ENCODE measurements around the gene SLC39A2. TPM values are rescaled to one million over a fixed set of nuclear protein-coding genes. Genes with fewer than 3 reads are reported as not detected.

The SLC39A2 gene
- total RNA-seq, 3 donors from 2014 or later, result 0.53 TPM; not detected in 2

- ATAC-seq (no peak), DNase-seq (no peak)
- H3K4me1 Mint-ChIP-seq (ENCODE audit: low read depth), result no peaks in the 10 kb centered on the region
- H3K9me3 Mint-ChIP-seq, result no peaks in the 10 kb centered on the region
- no peaks in the 10 kb centered on the region for H3K36me3 Mint-ChIP-seq (ENCODE audit: insufficient read depth)
- peaks cover 15% of the 10 kb centered on the region for H3K27me3 Mint-ChIP-seq (ENCODE audit: low read depth)
- H3K4me3 Mint-ChIP-seq, result no peak overlapping the region
These were observed 12.0 kb downstream of the SLC39A2 start for GRCh38 chr14:21011136-21011535.

GRCh38 chr14:21014761-21015190 lies 15.7 kb downstream of the SLC39A2 start:
- H3K27me3 Mint-ChIP-seq (ENCODE audit: low read depth), result peaks cover 15% of the 10 kb centered on the region
- ATAC-seq, result peak; percentile 75 to 81

GRCh38 chr14:21015312-21015711 lies 16.2 kb downstream of the SLC39A2 start:
- ATAC-seq (no peak), DNase-seq (no peak)
- H3K36me3 Mint-ChIP-seq (ENCODE audit: insufficient read depth), result peaks cover 10% of the 10 kb centered on the region
- no peak overlapping the region for H3K4me3 Mint-ChIP-seq
- H3K4me1 Mint-ChIP-seq (ENCODE audit: low read depth), result no peaks in the 10 kb centered on the region
- peaks cover 15% of the 10 kb centered on the region for H3K27me3 Mint-ChIP-seq (ENCODE audit: low read depth)
- H3K9me3 Mint-ChIP-seq, result no peaks in the 10 kb centered on the region

More at GRCh38 chr14:21014761-21015190, 15.7 kb downstream of the SLC39A2 start:
- Mint-ChIP-seq H3K4me1 (ENCODE audit: low read depth) (no peaks in the 10 kb centered on the region), H3K4me3 (no peak overlapping the region), H3K36me3 (ENCODE audit: insufficient read depth) (peaks cover 10% of the 10 kb centered on the region), H3K9me3 (no peaks in the 10 kb centered on the region)
- DNase-seq, result peak; percentile 82

- H3K4me1 Mint-ChIP-seq (ENCODE audit: low read depth), result no peaks in the 10 kb centered on the region
- no peak for DNase-seq
- peaks cover 12% of the 10 kb centered on the region for H3K36me3 Mint-ChIP-seq (ENCODE audit: insufficient read depth)
- no peak for ATAC-seq
- peaks cover 13% of the 10 kb centered on the region for H3K27me3 Mint-ChIP-seq (ENCODE audit: low read depth)
- no peak overlapping the region for H3K4me3 Mint-ChIP-seq
- H3K9me3 Mint-ChIP-seq, result no peaks in the 10 kb centered on the region
These were observed 17.5 kb downstream of the SLC39A2 start for GRCh38 chr14:21016413-21017190.

- ATAC-seq, result no peak
- peaks cover 7% of the 10 kb centered on the region for H3K27me3 Mint-ChIP-seq (ENCODE audit: low read depth)
- H3K4me3 Mint-ChIP-seq, result no peak overlapping the region
- peaks cover under 1% of the 10 kb centered on the region for H3K4me1 Mint-ChIP-seq (ENCODE audit: low read depth)
- no peak for DNase-seq
- H3K9me3 Mint-ChIP-seq, result no peaks in the 10 kb centered on the region
- peaks cover 12% of the 10 kb centered on the region for H3K36me3 Mint-ChIP-seq (ENCODE audit: insufficient read depth)
These were observed 18.6 kb downstream of the SLC39A2 start for GRCh38 chr14:21017528-21018245.

- peaks cover 6% of the 10 kb centered on the region for H3K4me1 Mint-ChIP-seq (ENCODE audit: low read depth)
- H3K4me3 Mint-ChIP-seq, result no peak overlapping the region
- no peak for ATAC-seq
- no peak for DNase-seq
- peaks cover 12% of the 10 kb centered on the region for H3K36me3 Mint-ChIP-seq (ENCODE audit: insufficient read depth)
- H3K9me3 Mint-ChIP-seq, result no peaks in the 10 kb centered on the region
- H3K27me3 Mint-ChIP-seq (ENCODE audit: low read depth), result peaks cover 3% of the 10 kb centered on the region
These were observed 19.2 kb downstream of the SLC39A2 start for GRCh38 chr14:21018286-21018685.

GRCh38 chr14:21018781-21019180 lies 19.7 kb downstream of the SLC39A2 start:
- H3K9me3 Mint-ChIP-seq, result no peaks in the 10 kb centered on the region
- H3K4me3 Mint-ChIP-seq, result no peak overlapping the region

GRCh38 chr14:21019366-21019765 lies 20.3 kb downstream of the SLC39A2 start:
- no peaks in the 10 kb centered on the region for H3K9me3 Mint-ChIP-seq
- H3K4me1 Mint-ChIP-seq (ENCODE audit: low read depth), result peaks cover 15% of the 10 kb centered on the region
- peaks cover 12% of the 10 kb centered on the region for H3K36me3 Mint-ChIP-seq (ENCODE audit: insufficient read depth)
- ATAC-seq (no peak), DNase-seq (no peak)
- H3K27me3 Mint-ChIP-seq (ENCODE audit: low read depth), result no peaks in the 10 kb centered on the region
- no peak overlapping the region for H3K4me3 Mint-ChIP-seq

More at GRCh38 chr14:21018781-21019180, 19.7 kb downstream of the SLC39A2 start:
- Mint-ChIP-seq H3K27me3 (ENCODE audit: low read depth) (peaks cover 2% of the 10 kb centered on the region), H3K4me1 (ENCODE audit: low read depth) (peaks cover 10% of the 10 kb centered on the region), H3K36me3 (ENCODE audit: insufficient read depth) (peaks cover 12% of the 10 kb centered on the region)
- no peak for ATAC-seq
- DNase-seq, result no peak

GRCh38 chr14:21020977-21021545 lies 22.0 kb downstream of the SLC39A2 start:
- peaks cover 19% of the 10 kb centered on the region for H3K4me1 Mint-ChIP-seq (ENCODE audit: low read depth)
- peaks cover 12% of the 10 kb centered on the region for H3K36me3 Mint-ChIP-seq (ENCODE audit: insufficient read depth)
- no peak overlapping the region for H3K4me3 Mint-ChIP-seq
- H3K9me3 Mint-ChIP-seq, result no peaks in the 10 kb centered on the region
- no peaks in the 10 kb centered on the region for H3K27me3 Mint-ChIP-seq (ENCODE audit: low read depth)
- ATAC-seq (no peak), DNase-seq (no peak)

- Mint-ChIP-seq H3K4me3 (peak overlapping the region; percentile 48), H3K4me1 (ENCODE audit: low read depth) (peaks cover 19% of the 10 kb centered on the region), H3K9me3 (no peaks in the 10 kb centered on the region), H3K27me3 (ENCODE audit: low read depth) (no peaks in the 10 kb centered on the region), H3K36me3 (ENCODE audit: insufficient read depth) (peaks cover 9% of the 10 kb centered on the region)
- DNase-seq (no peak), ATAC-seq (no peak)
These were observed 23.6 kb downstream of the SLC39A2 start for GRCh38 chr14:21022686-21023085.

- Mint-ChIP-seq H3K4me1 (ENCODE audit: low read depth) (peaks cover 19% of the 10 kb centered on the region), H3K4me3 (peak overlapping the region; percentile 81), H3K36me3 (ENCODE audit: insufficient read depth) (peaks cover 9% of the 10 kb centered on the region), H3K9me3 (no peaks in the 10 kb centered on the region), H3K27me3 (ENCODE audit: low read depth) (no peaks in the 10 kb centered on the region)
- ATAC-seq, result no peak
- DNase-seq, result no peak
These were observed 24.1 kb downstream of the SLC39A2 start for GRCh38 chr14:21023174-21023573.

- Mint-ChIP-seq H3K36me3 (ENCODE audit: insufficient read depth) (peaks cover 7% of the 10 kb centered on the region), H3K4me3 (peak overlapping the region; percentile 81), H3K9me3 (no peaks in the 10 kb centered on the region), H3K4me1 (ENCODE audit: low read depth) (peaks cover 19% of the 10 kb centered on the region), H3K27me3 (ENCODE audit: low read depth) (no peaks in the 10 kb centered on the region)
- peak; percentile 20 to 49 for ATAC-seq
- DNase-seq, result no peak
These were observed 24.9 kb downstream of the SLC39A2 start for GRCh38 chr14:21023817-21024584.

- DNase-seq (peak; percentile 72), ATAC-seq (peak; percentile 80 to 84)
- H3K4me3 Mint-ChIP-seq, result peak within 1 kb of the TSS; percentile 81
- H3K27me3 Mint-ChIP-seq (ENCODE audit: low read depth), result no peaks in the 10 kb centered on the region
- H3K36me3 Mint-ChIP-seq (ENCODE audit: insufficient read depth), result peaks cover 2% of the 10 kb centered on the region
- no peaks in the 10 kb centered on the region for H3K9me3 Mint-ChIP-seq
- H3K4me1 Mint-ChIP-seq (ENCODE audit: low read depth), result peaks cover 19% of the 10 kb centered on the region
These were observed 25.7 kb downstream of the SLC39A2 start, which contains the start of gene NDRG2 for GRCh38 chr14:21024585-21025370. Gene NDRG2 (minus strand): TSS chr14:21025061. CDS start chr14:21023315, 1,746 bp downstream.

All from activated T-cell treated with anti-CD3 and anti-CD28 coated beads, Interleukin-2, amount 50 U/mL, for 4 hours (primary cell).